HCT116 (cell line): ENCODE results near the gene WNT9A.

Source experiments
- CEBPB ChIP-seq: IDR thresholded peaks from 2 replicates; pipeline ENCODE4 v1.6.1; 2012; ENCODE audit warnings: low read depth
- EZH2phosphoT487 ChIP-seq: fragments of 200-600 bp; IDR thresholded peaks from 2 replicates; pipeline ENCODE4 v1.6.1; 2018; ENCODE audit warnings: antibody characterized with exemption, borderline replicate concordance
- FOSL1 ChIP-seq: IDR thresholded peaks from 2 replicates; pipeline ENCODE4 v1.6.1; 2012; ENCODE audit warnings: low read depth
- MAX ChIP-seq: IDR thresholded peaks from 2 replicates; pipeline ENCODE4 v1.6.1; 2012
- POLR2A ChIP-seq: IDR thresholded peaks from 2 replicates; pipeline ENCODE4 v1.7.0; 2011; ENCODE audit warnings: borderline replicate concordance; ENCODE audit not compliant: insufficient read depth, insufficient read length; ENCODE audit errors: extremely low read depth
- ZBTB33 ChIP-seq: IDR thresholded peaks from 2 replicates; pipeline ENCODE4 v1.6.1; 2011; ENCODE audit warnings: mild to moderate bottlenecking, low read length, moderate library complexity; ENCODE audit not compliant: insufficient replicate concordance; ENCODE audit errors: extremely low read depth
- ZNF274 ChIP-seq: fragments of 200-500 bp; sonication (Bioruptor generic); IDR thresholded peaks from 2 replicates; pipeline ENCODE4 v1.6.1; 2014; ENCODE audit warnings: mild to moderate bottlenecking, low read depth, low read length, inconsistent platforms
- TF ChIP-seq, protein P1 (sequence below), 3 experiments: fragments of 200-600 bp in 1 of 3; sonication (generic) in 1 of 3; IDR thresholded peaks in 2 of 3; conservative IDR thresholded peaks in 1 of 3; 2 replicates each; pipeline ENCODE4 v1.5.1; 2012 to 2017; ENCODE audit warnings: low read depth in 2 of 3, low read length in 2 of 3, antibody characterized with exemption in 1 of 3, borderline replicate concordance in 1 of 3, control low read depth in 1 of 3, mild to moderate bottlenecking in 1 of 3, mixed read lengths in 1 of 3, mixed run types in 1 of 3, moderate library complexity in 1 of 3; ENCODE audit not compliant: insufficient read depth in 1 of 3
- TF ChIP-seq, protein P2 (sequence below): IDR thresholded peaks from 2 replicates; pipeline ENCODE4 v1.6.1; 2012

DNA sequence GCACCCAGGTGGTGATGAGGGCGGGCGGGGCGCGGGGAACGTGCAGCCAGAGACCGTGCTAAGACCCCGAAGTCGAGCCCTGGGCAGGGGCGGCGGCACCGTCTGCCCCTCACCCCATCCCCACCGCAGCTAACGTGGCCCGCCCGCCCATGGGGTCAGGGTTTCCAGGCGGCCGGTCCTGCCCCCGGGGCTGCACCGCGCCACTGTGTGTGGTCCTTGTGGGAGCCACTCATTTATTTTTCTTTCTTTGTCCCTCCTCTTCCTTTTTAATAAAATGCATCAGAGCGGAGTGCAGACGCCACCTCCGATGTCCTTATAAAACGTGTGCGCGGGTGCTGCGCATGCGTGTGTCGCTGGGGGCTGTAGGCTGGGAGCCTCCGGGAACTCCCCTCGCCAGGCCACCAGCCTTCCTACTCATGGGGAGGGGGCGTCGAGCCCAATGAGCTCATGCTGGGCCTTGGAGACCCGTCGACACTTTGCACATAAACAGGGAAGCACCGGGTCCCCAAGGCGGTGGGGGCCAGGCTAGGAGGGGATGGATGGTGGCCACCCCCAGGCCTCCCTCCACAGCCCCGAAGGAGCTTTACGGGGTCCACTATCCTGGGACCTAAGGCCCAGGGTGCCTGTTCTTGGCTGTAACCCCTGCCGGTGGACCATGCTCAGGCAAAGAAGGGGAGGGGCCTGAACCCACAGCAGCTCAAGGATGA is 59.9 kb downstream of the WNT9A start:
- TF ChIP-seq EZH2phosphoT487 (no peak), ZBTB33 (no peak), FOSL1 (no peak), CEBPB (no peak), POLR2A (no peak), MAX (no peak), ZNF274 (no peak)
- TF ChIP-seq, protein P1, sequence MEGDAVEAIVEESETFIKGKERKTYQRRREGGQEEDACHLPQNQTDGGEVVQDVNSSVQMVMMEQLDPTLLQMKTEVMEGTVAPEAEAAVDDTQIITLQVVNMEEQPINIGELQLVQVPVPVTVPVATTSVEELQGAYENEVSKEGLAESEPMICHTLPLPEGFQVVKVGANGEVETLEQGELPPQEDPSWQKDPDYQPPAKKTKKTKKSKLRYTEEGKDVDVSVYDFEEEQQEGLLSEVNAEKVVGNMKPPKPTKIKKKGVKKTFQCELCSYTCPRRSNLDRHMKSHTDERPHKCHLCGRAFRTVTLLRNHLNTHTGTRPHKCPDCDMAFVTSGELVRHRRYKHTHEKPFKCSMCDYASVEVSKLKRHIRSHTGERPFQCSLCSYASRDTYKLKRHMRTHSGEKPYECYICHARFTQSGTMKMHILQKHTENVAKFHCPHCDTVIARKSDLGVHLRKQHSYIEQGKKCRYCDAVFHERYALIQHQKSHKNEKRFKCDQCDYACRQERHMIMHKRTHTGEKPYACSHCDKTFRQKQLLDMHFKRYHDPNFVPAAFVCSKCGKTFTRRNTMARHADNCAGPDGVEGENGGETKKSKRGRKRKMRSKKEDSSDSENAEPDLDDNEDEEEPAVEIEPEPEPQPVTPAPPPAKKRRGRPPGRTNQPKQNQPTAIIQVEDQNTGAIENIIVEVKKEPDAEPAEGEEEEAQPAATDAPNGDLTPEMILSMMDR (IDR thresholded peaks at IDR 0.05 in 2 of 3, conservative IDR thresholded peaks at IDR 0.05 in 1 of 3; ENCODE audit: borderline replicate concordance in 1 of 3, insufficient read depth in 1 of 3, low read depth in 2 of 3, low read length in 2 of 3), result no peak
- TF ChIP-seq, protein P2, sequence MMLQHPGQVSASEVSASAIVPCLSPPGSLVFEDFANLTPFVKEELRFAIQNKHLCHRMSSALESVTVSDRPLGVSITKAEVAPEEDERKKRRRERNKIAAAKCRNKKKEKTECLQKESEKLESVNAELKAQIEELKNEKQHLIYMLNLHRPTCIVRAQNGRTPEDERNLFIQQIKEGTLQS, result no peak
